Mucosa of descending colon (tissue), 3 donors: ENCODE measurements around the gene SSH2. TPM values are rescaled to one million over a fixed set of nuclear protein-coding genes. Genes with fewer than 3 reads are reported as not detected.

Source experiments
- ATAC-seq: fragments of 200-7000 bp; cut with Tn5 transposase; one replicate; pipeline ENCODE4 v1.9.1; 2020; ENCODE audit warnings: mild to moderate bottlenecking, moderate library complexity
- DNase-seq, 3 donors: peaks; one replicate each; pipeline ENCODE4 v3.0.0-alpha.2; 2020
- H3K36me3 ChIP-seq: fragments of 200-600 bp; one replicate; pipeline ENCODE4 v1.8.0; 2021; ENCODE audit warnings: low read depth, mild to moderate bottlenecking
- H3K4me1 ChIP-seq: fragments of 200-600 bp; one replicate; pipeline ENCODE4 v1.8.0; 2021; ENCODE audit warnings: low read depth, mild to moderate bottlenecking
- H3K4me3 ChIP-seq: fragments of 200-600 bp; one replicate; pipeline ENCODE4 v1.8.0; 2021; ENCODE audit warnings: mild to moderate bottlenecking
- H3K9me3 ChIP-seq: fragments of 200-600 bp; one replicate; pipeline ENCODE4 v1.8.0; 2021; ENCODE audit warnings: mild to moderate bottlenecking
- intact Hi-C, 2 donors: fragments of 100-400 bp; cut with DNase I in 1 of 2; cut with micrococcal nuclease in 1 of 2; formaldehyde crosslinking; loops; one replicate each; pipeline versions ENCODE4 v1.11.0 to v1.11.1; 2022; cut with DNase I, micrococcal nuclease
- total RNA-seq, 3 donors: library from RNA; stranded (reverse); fragmentation: NEBNext Ultra II Directional in 2 of 3; extraction: Animal tissue kit (Norgen Biotek cat#: 25700) in 2 of 3; gene quantifications; one replicate each; pipeline versions ENCODE4 v1.2.1 to v1.2.4, GENCODE V29; 2021 to 2023
- TF ChIP-seq, protein P1 (sequence below): fragments of 200-600 bp; IDR thresholded peaks from one replicate; pipeline ENCODE4 v1.8.0; 2022; ENCODE audit warnings: antibody characterized with exemption, mild to moderate bottlenecking
- donor health status: DM: no; HTN: no; CAD: no; lungs with moderate emphysema.
- donor health status: DM: no; HTN: no; CAD: no.
- donor health status: DM: no; HTN: yes; CAD: no.

SSH2 gene
- total RNA-seq, 3 donors from 2014 or later, result 32.1 to 47.8 (median 40.8) TPM

DNA sequence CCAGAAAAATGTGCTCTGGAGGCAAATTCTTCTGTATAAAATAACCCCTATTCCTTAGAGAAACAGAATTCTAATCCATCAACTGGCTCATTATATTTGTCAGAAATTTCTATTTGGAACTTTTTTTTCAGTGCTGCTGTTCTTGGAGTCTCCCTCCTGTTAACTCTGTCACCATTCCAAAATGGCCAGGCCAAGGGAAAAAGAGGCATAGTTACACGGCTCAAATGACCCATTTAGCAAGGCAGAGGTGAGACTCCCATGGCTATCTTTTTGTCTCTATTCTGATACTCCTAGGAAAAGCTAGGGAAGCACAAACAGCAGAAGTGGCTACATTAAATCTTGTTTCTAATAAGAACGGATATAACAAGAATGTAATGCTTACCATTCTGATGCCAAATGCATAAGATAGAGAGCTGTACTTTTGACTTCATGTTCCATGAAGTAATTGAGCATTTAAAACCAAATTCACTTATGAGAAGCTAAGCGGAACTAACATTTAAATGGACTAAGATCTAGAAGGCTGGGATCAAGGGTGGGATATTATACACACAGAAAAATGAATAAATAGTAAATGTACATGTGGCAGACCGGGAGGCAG lies 242.9 kb downstream of the SSH2 start:
- intact Hi-C loops, result no loop called here

DNA sequence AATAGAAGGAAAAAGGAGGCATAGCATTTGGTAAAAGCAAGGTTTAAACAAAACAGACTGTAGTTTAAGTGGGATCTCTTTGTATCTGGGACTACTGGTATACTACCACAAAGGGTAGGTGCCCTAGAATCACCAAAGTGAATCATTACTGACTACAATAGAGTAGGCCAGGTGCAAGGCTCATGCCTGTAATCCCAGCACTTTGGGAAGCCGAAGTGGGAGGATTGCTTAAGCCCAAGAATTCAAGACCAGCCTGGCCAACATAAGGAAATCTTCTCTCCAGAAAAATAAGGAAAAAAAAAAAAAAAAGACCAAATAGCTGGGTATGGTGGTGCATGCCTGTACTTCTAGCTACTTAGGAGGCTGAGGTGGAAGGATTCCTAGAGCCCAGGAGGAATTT lies 246.5 kb downstream of the SSH2 start:
- H3K36me3 ChIP-seq, result no peaks in the 10 kb centered on the region
- DNase-seq (no peak), ATAC-seq (peak; percentile 18)
- intact Hi-C loops, result no loop called here
- TF ChIP-seq, protein P1, sequence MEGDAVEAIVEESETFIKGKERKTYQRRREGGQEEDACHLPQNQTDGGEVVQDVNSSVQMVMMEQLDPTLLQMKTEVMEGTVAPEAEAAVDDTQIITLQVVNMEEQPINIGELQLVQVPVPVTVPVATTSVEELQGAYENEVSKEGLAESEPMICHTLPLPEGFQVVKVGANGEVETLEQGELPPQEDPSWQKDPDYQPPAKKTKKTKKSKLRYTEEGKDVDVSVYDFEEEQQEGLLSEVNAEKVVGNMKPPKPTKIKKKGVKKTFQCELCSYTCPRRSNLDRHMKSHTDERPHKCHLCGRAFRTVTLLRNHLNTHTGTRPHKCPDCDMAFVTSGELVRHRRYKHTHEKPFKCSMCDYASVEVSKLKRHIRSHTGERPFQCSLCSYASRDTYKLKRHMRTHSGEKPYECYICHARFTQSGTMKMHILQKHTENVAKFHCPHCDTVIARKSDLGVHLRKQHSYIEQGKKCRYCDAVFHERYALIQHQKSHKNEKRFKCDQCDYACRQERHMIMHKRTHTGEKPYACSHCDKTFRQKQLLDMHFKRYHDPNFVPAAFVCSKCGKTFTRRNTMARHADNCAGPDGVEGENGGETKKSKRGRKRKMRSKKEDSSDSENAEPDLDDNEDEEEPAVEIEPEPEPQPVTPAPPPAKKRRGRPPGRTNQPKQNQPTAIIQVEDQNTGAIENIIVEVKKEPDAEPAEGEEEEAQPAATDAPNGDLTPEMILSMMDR, result no peak
- no peaks in the 10 kb centered on the region for H3K4me1 ChIP-seq
- H3K9me3 ChIP-seq, result no peaks in the 10 kb centered on the region
- H3K4me3 ChIP-seq, result no peak overlapping the region

More for the DNA sequence above, 242.9 kb downstream of the SSH2 start:
- H3K36me3 ChIP-seq, result no peaks in the 10 kb centered on the region
- H3K9me3 ChIP-seq, result no peaks in the 10 kb centered on the region
- no peak overlapping the region for H3K4me3 ChIP-seq
- H3K4me1 ChIP-seq, result no peaks in the 10 kb centered on the region
- TF ChIP-seq, protein P1, result no peak
- DNase-seq (no peak), ATAC-seq (no peak)

DNA sequence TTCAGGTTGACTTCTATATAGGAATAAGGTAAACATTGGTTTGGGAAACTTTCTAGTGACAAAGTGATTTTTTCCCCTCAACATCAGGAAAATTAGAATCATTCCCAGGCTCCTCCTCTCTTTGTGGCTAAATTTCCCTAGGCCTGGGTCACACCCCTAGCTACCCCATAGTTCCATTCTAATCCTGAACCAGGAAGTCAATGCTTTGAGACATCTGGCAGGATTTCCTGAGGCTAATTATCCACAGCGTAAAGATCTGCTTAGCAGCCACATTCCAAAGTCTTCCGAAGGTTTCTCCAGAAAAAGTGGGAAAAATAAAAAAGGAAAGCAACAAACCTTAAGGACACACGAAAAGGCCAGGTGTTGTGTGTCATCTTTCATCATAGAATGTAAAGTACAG lies 247.0 kb downstream of the SSH2 start:
- Histone ChIP-seq H3K36me3 (no peaks in the 10 kb centered on the region), H3K9me3 (no peaks in the 10 kb centered on the region), H3K4me1 (no peaks in the 10 kb centered on the region), H3K4me3 (no peak overlapping the region)
- DNase-seq (no peak), ATAC-seq (peak; percentile 64)
- intact Hi-C loops, result no loop called here
- TF ChIP-seq, protein P1, result no peak

DNA sequence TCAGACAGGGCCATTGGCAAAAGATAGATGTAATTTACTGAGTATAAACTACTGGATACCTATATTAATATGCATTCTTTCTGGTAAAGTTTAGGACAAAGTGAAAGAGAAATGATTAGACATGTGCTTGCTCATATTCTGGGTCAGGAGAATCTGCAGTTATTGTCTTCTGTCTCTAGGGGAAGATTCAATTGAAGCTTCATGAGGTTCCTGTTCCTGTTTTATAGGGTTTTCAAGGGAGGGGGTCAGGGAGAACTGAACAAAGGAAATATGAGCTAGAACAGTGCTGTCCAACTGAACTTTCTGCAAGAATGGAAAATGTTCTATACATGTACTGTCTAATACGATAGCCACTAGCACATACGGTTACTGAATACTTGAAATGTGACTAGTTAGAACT lies 248.0 kb downstream of the SSH2 start:
- TF ChIP-seq, protein P1, result no peak
- Histone ChIP-seq H3K4me1 (no peaks in the 10 kb centered on the region), H3K9me3 (no peaks in the 10 kb centered on the region), H3K36me3 (no peaks in the 10 kb centered on the region), H3K4me3 (no peak overlapping the region)
- intact Hi-C loops, result no loop called here
- peak; percentile 45 for ATAC-seq
- no peak for DNase-seq

DNA sequence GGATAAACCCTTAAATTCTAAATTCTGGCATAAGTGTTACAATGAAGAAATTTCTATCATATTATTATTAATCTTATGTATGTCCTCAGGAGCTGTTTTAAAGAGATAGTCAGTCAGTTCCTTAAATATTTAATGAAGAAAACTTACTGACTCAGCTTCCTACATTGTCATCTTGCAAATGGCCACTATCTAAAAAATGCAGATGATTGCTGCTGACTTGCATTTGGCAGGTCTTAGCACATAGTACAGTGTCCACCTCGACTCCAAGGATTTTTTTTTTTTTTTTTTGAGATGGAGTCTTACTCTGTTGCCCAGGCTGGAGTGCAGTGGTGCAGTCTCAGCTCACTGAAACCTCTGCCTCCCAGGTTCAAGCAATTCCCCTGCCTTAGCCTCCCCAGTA lies 252.2 kb downstream of the SSH2 start:
- H3K4me1 ChIP-seq, result no peaks in the 10 kb centered on the region
- no peak for ATAC-seq
- no peak overlapping the region for H3K4me3 ChIP-seq
- no peaks in the 10 kb centered on the region for H3K36me3 ChIP-seq
- TF ChIP-seq, protein P1, result no peak
- no peaks in the 10 kb centered on the region for H3K9me3 ChIP-seq
- no peak for DNase-seq
- intact Hi-C loops, result no loop called here
